ENCODE measurements around the gene TRIM24.

Gene TRIM24

GRCh38 chr7:138483531-138483930 is 23.5 kb downstream of the TRIM24 start:
- TF ChIP-seq, protein P1, sequence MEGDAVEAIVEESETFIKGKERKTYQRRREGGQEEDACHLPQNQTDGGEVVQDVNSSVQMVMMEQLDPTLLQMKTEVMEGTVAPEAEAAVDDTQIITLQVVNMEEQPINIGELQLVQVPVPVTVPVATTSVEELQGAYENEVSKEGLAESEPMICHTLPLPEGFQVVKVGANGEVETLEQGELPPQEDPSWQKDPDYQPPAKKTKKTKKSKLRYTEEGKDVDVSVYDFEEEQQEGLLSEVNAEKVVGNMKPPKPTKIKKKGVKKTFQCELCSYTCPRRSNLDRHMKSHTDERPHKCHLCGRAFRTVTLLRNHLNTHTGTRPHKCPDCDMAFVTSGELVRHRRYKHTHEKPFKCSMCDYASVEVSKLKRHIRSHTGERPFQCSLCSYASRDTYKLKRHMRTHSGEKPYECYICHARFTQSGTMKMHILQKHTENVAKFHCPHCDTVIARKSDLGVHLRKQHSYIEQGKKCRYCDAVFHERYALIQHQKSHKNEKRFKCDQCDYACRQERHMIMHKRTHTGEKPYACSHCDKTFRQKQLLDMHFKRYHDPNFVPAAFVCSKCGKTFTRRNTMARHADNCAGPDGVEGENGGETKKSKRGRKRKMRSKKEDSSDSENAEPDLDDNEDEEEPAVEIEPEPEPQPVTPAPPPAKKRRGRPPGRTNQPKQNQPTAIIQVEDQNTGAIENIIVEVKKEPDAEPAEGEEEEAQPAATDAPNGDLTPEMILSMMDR (IDR thresholded peaks at IDR 0.05): no peak

- TF ChIP-seq, protein P1 (IDR thresholded peaks at IDR 0.05): no peak
Observed at GRCh38 chr7:138491612-138492386, 31.7 kb downstream of the TRIM24 start.

- TF ChIP-seq, protein P1 (IDR thresholded peaks at IDR 0.05): no peak
Observed at GRCh38 chr7:138492423-138492822, 32.4 kb downstream of the TRIM24 start.

DNA sequence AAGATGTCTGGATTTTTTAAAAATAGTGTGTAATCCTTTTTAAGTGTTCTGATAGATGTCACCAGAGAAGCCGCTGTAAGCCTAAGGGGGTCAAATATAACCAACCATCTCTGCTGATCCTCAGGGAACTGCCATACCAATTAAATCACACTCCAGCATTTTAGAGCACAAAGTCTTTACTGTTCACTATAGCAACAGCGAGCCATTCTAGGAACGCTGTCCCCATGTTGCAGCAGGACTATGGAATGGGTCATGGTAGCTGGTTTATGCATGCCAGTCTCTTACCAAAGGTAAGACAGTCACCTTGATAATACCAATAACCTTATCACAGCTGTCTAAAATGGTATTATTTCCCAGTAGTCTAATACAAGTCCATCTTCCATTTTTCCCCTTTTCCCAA is 33.5 kb downstream of the TRIM24 start:
- TF ChIP-seq, protein P1 (IDR thresholded peaks at IDR 0.05): no peak

- TF ChIP-seq, protein P1 (IDR thresholded peaks at IDR 0.05): no peak
Observed at GRCh38 chr7:138495485-138495884, 35.4 kb downstream of the TRIM24 start.

DNA sequence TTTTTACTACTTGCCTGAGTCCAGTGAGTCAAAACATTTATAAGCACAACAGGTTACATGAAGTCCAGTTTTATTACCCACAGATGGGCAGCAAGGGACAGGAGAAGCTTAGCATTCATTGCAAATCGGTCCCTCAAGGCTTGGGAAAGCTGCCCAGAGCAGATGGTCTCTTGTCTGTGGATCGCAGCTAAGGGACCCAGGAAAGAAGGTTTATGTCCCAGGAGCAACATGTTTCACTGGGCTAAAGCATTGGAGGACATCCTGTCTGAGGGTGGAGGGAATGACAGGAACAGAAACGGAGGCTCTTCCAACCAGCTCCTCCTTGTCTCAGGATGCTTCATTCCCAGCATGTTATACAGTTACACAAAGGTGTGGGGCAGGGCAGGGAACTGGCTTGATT is 39.3 kb downstream of the TRIM24 start:
- TF ChIP-seq, protein P1 (IDR thresholded peaks at IDR 0.05): no peak

- TF ChIP-seq, protein P1 (IDR thresholded peaks at IDR 0.05): no peak
Observed at GRCh38 chr7:138500892-138501291, 40.8 kb downstream of the TRIM24 start.
